Superior temporal gyrus (tissue), 1 donor: ENCODE results near the gene NIPA2.
A peak's percentile ranks its signal among the peaks of the same experiment; 100 is the strongest.

Source experiments
- DNase-seq: peaks from one replicate; pipeline ENCODE4 v3.0.0-alpha.2; 2016; ENCODE audit errors: extremely low spot score

NIPA2 gene

GRCh38 chr15:22902981-22903380, 64.5 kb downstream of the NIPA2 start:
- no peak for DNase-seq

- no peak for DNase-seq
These were observed 65.0 kb downstream of the NIPA2 start for GRCh38 chr15:22903427-22903826.

- no peak for DNase-seq
These were observed 65.6 kb downstream of the NIPA2 start for GRCh38 chr15:22903961-22904534.

GRCh38 chr15:22904736-22905135, 66.3 kb downstream of the NIPA2 start:
- peak; percentile 34 for DNase-seq

GRCh38 chr15:22907161-22907950, 68.9 kb downstream of the NIPA2 start:
- DNase-seq = no peak

- DNase-seq = no peak
These were observed 70.4 kb downstream of the NIPA2 start for GRCh38 chr15:22908830-22909229.

GRCh38 chr15:22911306-22911705, 72.8 kb downstream of the NIPA2 start:
- DNase-seq = no peak

GRCh38 chr15:22912256-22912655, 73.8 kb downstream of the NIPA2 start:
- no peak for DNase-seq

GRCh38 chr15:22913646-22914380, 75.3 kb downstream of the NIPA2 start:
- no peak for DNase-seq

GRCh38 chr15:22915866-22916515, 77.5 kb downstream of the NIPA2 start:
- no peak for DNase-seq

GRCh38 chr15:22916606-22917350, 78.3 kb downstream of the NIPA2 start:
- no peak for DNase-seq

GRCh38 chr15:22917556-22917955, 79.1 kb downstream of the NIPA2 start:
- no peak for DNase-seq
